ENCODE measurements around the gene C5orf63.
"Not testable (repeated sequence)": the region's sequence is repeated elsewhere in the genome, so short reads cannot be mapped to it uniquely, and the experiment has no call there.

The C5orf63 gene

GRCh38 chr5:127013407-127013806 is 59.9 kb downstream of the C5orf63 start:
- DNase-seq: no peak
- in situ Hi-C loops (cut with MboI; ENCODE audit: low pct_unique_long_range_greater_than_20kb, low sequenced_read_pairs): no loop called here

- DNase-seq: no peak
Observed at GRCh38 chr5:127012916-127013315, 60.4 kb downstream of the C5orf63 start.

GRCh38 chr5:127011961-127012644 is 61.2 kb downstream of the C5orf63 start:
- in situ Hi-C loops (cut with MboI; ENCODE audit: low pct_unique_long_range_greater_than_20kb, low sequenced_read_pairs): no loop called here
- DNase-seq: no peak

More at GRCh38 chr5:127012916-127013315, 60.4 kb downstream of the C5orf63 start:
- in situ Hi-C loops (cut with MboI; ENCODE audit: low pct_unique_long_range_greater_than_20kb, low sequenced_read_pairs): no loop called here

DNA sequence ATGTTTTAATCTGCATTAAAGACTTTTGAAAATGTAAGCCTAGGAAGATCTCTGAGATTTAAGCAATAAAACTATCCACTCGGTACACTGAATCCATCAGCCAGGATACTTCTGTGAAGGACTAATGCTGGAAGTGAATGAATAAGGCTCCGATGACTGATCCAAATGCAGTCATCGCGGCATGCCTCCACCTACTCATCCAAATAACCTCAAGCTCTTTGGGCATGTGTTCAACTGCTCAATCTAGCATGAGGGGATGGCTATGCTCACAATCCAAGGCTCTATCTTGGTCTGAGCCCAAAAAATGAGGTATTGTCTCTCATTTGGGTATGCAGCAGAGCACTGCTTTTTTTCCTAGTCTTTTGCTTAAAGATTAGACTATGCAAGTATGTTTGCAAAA is 62.1 kb downstream of the C5orf63 start:
- in situ Hi-C loops (cut with MboI; ENCODE audit: low pct_unique_long_range_greater_than_20kb, low sequenced_read_pairs): no loop called here
- no peak for DNase-seq

DNA sequence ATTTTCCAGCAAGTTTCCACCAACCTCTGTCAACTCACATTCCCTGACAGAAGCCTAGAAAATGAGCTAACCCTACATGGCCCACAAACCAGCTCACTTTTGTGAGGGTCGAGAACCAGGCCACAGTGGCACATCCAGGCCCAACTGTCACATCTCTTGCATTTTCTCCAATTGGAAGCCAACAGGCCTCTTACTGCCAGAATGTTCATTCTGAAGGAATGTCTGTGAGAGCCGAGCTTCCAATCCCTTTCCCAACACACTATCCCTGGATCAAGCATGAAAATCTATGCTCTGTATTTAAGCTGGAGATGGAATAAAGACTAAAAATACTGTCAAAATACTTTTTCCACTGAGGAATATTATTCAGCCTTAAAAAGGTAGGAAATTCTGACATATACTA is 62.9 kb downstream of the C5orf63 start:
- no peak for DNase-seq
- in situ Hi-C loops (cut with MboI; ENCODE audit: low pct_unique_long_range_greater_than_20kb, low sequenced_read_pairs): no loop called here

- in situ Hi-C loops (cut with MboI; ENCODE audit: low pct_unique_long_range_greater_than_20kb, low sequenced_read_pairs): no loop called here
- DNase-seq: no peak
Observed at GRCh38 chr5:127009784-127010183, 63.5 kb downstream of the C5orf63 start.

- in situ Hi-C loops (cut with MboI; ENCODE audit: low pct_unique_long_range_greater_than_20kb, low sequenced_read_pairs): no loop called here
- DNase-seq: no peak
Observed at GRCh38 chr5:127008300-127008975, 64.9 kb downstream of the C5orf63 start.

GRCh38 chr5:127007522-127007921 is 65.8 kb downstream of the C5orf63 start:
- no peak for DNase-seq
- in situ Hi-C loops (cut with MboI; ENCODE audit: low pct_unique_long_range_greater_than_20kb, low sequenced_read_pairs): no loop called here

DNA sequence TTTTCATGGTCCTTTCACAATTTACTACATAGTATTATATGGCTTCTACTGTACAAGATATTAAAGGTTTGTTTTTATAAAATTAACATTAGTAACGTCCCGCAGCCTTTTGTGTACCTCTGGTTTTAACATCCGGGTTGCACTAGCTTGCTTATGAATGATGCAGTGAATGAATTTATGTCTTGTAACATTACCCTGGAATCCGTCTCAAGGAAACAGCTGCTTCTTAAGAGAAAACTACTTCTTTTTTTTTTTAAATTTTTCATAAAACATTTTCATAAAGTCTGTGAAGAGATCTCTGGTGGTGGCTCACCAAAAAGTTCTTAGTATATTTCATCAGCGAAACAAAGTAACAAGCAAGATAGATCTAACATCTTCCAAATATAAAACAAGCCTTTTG is 66.6 kb downstream of the C5orf63 start:
- DNase-seq: no peak
- in situ Hi-C loops (cut with MboI; ENCODE audit: low pct_unique_long_range_greater_than_20kb, low sequenced_read_pairs): no loop called here

GRCh38 chr5:127005282-127005681 is 68.0 kb downstream of the C5orf63 start:
- in situ Hi-C loops (cut with MboI; ENCODE audit: low pct_unique_long_range_greater_than_20kb, low sequenced_read_pairs); DNase-seq: not testable (repeated sequence)

- no peak for DNase-seq
- in situ Hi-C loops (cut with MboI; ENCODE audit: low pct_unique_long_range_greater_than_20kb, low sequenced_read_pairs): no loop called here
Observed at GRCh38 chr5:127004721-127005120, 68.6 kb downstream of the C5orf63 start.

DNA sequence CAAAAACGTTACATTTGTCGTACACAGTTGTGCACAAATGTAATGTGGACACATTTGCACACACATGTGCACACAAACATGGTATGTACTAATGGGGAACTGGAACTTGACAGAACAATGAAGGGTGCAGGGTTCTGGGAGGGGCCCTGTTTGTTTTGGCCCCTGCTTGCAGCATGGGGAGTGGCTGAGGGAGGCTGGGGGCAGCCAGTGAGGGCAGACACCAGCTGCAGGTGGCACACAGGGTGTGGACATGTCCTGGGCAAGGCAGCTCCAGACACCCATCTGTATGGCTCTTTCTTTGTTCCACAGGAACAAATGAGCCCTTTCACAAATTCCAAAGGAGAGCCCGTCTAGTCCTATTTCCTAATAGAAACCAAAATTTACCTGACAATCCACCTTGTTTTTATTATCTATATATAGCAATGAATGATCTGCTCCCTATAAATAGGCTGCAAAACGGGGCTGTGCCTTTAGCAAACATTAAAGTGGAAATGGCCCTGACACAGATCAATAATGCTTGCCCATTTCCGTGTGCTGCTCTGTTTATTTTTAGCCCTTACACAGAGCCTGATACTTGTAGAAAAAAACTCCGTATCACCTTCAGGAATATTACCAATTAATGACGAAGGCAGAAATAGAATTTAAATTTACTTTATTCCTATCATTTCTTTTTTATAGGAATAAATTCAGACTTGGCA is 69.4 kb downstream of the C5orf63 start:
- no peak for DNase-seq
- in situ Hi-C loops (cut with MboI; ENCODE audit: low pct_unique_long_range_greater_than_20kb, low sequenced_read_pairs): no loop called here

DNA sequence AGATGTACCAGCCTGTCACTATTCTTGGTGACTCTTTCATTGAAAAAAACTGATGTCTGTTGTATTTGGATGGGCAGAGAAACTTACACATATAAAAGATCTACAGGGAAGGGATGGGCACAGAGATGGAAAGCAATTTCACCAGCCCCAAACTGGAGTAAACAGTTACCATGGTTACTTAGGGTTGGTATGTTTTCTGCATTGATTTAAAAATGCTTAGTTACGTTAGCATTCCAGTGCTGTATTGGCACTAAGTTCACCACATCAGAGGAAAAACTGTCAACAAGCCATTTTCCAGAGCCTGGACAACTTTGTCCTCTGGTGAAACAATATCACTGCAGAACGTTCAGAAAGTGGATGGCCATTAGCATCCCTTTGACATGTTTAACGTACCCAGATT is 70.9 kb downstream of the C5orf63 start:
- in situ Hi-C loops (cut with MboI; ENCODE audit: low pct_unique_long_range_greater_than_20kb, low sequenced_read_pairs): no loop called here

GRCh38 chr5:127001621-127002296 is 71.5 kb downstream of the C5orf63 start:
- in situ Hi-C loops (cut with MboI; ENCODE audit: low pct_unique_long_range_greater_than_20kb, low sequenced_read_pairs): no loop called here
- no peak for DNase-seq

More for the DNA sequence above, 70.9 kb downstream of the C5orf63 start:
- no peak for DNase-seq

All from KBM-7 (cell line).